Left lung (tissue), 10 donors: ENCODE measurements around the gene NFIA. TPM values are rescaled to one million over a fixed set of nuclear protein-coding genes. Genes with fewer than 3 reads are reported as not detected.

ENCODE experiments used
- ATAC-seq: fragments of 200-7000 bp; cut with Tn5 transposase; one replicate; pipeline ENCODE4 v1.9.1; 2020; ENCODE audit warnings: moderate library complexity
- DNase-seq, 4 donors: peaks; one replicate each; pipeline ENCODE4 v3.0.0-alpha.2; 2013 to 2020
- H3K27ac ChIP-seq, 2 donors: fragments of 200-600 bp; sonication (generic) in 1 of 2; one replicate each; pipeline versions ENCODE4 v1.5.0 to v1.8.0; 2020 to 2021
- H3K27me3 ChIP-seq, 2 donors: fragments of 200-600 bp; sonication (generic) in 1 of 2; one replicate each; pipeline versions ENCODE4 v1.5.0 to v1.8.0; 2020 to 2021
- H3K36me3 ChIP-seq, 2 donors: fragments of 200-600 bp; sonication (generic) in 1 of 2; one replicate each; pipeline versions ENCODE4 v1.5.0 to v1.8.0; 2020 to 2021
- H3K4me1 ChIP-seq, 2 donors: fragments of 200-600 bp; one replicate each; pipeline ENCODE4 v1.8.0; 2021
- H3K4me3 ChIP-seq, 2 donors: fragments of 200-600 bp; sonication (generic) in 1 of 2; one replicate each; pipeline versions ENCODE4 v1.5.0 to v1.8.0; 2020 to 2021; ENCODE audit warnings: mild to moderate bottlenecking in 1 of 2
- H3K9me3 ChIP-seq, 2 donors: fragments of 200-600 bp; sonication (generic) in 1 of 2; one replicate each; pipeline versions ENCODE4 v1.5.0 to v1.8.0; 2020 to 2021
- intact Hi-C, 2 donors: fragments of 100-400 bp; cut with DNase I; formaldehyde crosslinking; loops; one replicate each; pipeline versions ENCODE4 v1.11.2 to v1.14.2; 2022
- polyA plus RNA-seq, 6 donors: library from polyadenylated mRNA; unstranded; fragments of 120-200 nt; gene quantifications; one replicate each; pipeline ENCODE4 v1.2.1, GENCODE V29; 2013; ENCODE audit not compliant: insufficient read length in 6 of 6
- total RNA-seq, 2 donors: library from RNA; stranded (reverse); fragmentation: NEBNext Ultra II Directional; extraction: Animal tissue kit (Norgen Biotek cat#: 25700); gene quantifications; one replicate each; pipeline ENCODE4 v1.2.1, GENCODE V29; 2021
- TF ChIP-seq, protein P1 (sequence below), 2 donors: fragments of 200-600 bp; sonication (generic) in 1 of 2; IDR thresholded peaks; one replicate each; pipeline versions ENCODE4 v1.5.0 to v1.8.0; 2021; ENCODE audit warnings: antibody characterized with exemption in 2 of 2
- donor health status: DM: no; HTN: yes; CAD: no.
- donor health status: DM: no; HTN: no; CAD: no.

The NFIA gene
- total and polyA plus RNA-seq, 8 donors = 30.4 to 60.7 (median 37.6) TPM

DNA sequence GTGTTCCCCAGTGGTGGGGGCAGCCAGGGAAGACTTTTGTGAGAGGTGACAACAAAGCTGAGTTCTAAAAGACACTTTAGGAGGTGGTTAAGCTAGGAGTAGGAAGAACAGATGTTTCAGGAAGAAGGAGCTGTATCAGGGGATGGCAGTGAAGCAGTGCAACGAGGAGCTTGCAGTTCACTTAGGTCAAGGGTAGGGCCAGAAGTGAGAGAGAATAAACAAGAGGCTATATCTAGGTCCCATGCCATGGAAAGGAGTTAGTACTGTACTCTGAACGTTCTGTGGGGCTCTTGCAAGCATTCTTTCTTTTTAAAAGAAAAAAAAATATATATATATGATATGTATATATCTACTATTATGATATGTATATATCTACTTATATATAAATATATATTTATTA, 244.4 kb downstream of the NFIA start:
- no peaks in the 10 kb centered on the region for H3K4me1 ChIP-seq
- no peaks in the 10 kb centered on the region for H3K36me3 ChIP-seq
- DNase-seq = no peak
- no peak overlapping the region for H3K27ac ChIP-seq
- intact Hi-C loops = no loop called here
- H3K27me3 ChIP-seq = no peaks in the 10 kb centered on the region
- ATAC-seq = no peak
- no peaks in the 10 kb centered on the region for H3K9me3 ChIP-seq
- TF ChIP-seq, protein P1, sequence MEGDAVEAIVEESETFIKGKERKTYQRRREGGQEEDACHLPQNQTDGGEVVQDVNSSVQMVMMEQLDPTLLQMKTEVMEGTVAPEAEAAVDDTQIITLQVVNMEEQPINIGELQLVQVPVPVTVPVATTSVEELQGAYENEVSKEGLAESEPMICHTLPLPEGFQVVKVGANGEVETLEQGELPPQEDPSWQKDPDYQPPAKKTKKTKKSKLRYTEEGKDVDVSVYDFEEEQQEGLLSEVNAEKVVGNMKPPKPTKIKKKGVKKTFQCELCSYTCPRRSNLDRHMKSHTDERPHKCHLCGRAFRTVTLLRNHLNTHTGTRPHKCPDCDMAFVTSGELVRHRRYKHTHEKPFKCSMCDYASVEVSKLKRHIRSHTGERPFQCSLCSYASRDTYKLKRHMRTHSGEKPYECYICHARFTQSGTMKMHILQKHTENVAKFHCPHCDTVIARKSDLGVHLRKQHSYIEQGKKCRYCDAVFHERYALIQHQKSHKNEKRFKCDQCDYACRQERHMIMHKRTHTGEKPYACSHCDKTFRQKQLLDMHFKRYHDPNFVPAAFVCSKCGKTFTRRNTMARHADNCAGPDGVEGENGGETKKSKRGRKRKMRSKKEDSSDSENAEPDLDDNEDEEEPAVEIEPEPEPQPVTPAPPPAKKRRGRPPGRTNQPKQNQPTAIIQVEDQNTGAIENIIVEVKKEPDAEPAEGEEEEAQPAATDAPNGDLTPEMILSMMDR (IDR thresholded peaks at IDR 0.05) = no peak
- no peak overlapping the region for H3K4me3 ChIP-seq

DNA sequence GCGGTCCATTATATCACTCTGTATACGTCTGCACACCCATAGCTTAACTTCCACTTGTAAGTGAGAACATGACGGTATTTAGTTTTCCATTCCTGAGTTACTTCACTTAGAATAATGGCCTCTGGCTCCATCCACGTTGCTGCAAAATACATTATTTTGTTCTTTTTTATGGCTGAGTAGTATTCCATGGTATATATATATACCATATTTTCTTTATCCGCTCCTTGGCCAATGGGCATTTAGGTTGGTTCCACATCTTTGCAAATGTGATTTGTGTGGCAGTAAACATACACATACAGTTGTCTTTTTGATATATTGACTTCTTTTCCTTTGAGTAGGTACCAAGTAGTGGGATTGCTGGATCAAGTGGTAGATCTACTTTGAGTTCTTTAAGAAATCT, 245.1 kb downstream of the NFIA start:
- no peak overlapping the region for H3K27ac ChIP-seq
- H3K4me3 ChIP-seq = no peak overlapping the region
- TF ChIP-seq, protein P1 (IDR thresholded peaks at IDR 0.05) = no peak
- no peaks in the 10 kb centered on the region for H3K4me1 ChIP-seq
- no peaks in the 10 kb centered on the region for H3K27me3 ChIP-seq
- intact Hi-C loops = no loop called here
- no peaks in the 10 kb centered on the region for H3K36me3 ChIP-seq
- ATAC-seq (no peak), DNase-seq (no peak)
- no peaks in the 10 kb centered on the region for H3K9me3 ChIP-seq

DNA sequence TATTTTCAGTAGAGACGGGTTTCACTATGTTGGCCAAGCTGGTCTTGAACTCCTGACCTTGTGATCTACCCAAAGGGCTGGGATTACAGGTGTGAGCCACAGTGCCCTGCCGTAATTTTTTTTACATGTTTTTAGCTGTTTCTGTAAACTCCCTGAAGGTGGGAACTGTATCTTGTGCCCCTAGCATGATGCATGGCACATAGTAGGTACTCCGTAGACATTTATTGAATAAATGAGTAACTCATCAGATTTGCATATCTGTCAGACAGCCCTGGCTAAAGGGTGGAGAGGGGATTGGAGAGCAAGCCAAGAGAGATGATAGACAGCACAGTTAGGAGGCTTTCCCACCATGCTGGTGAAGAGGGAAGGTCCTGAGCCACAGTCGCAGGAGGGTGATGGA, 247.2 kb downstream of the NFIA start:
- Histone ChIP-seq H3K9me3 (no peaks in the 10 kb centered on the region), H3K4me1 (no peaks in the 10 kb centered on the region), H3K4me3 (no peak overlapping the region), H3K27me3 (no peaks in the 10 kb centered on the region), H3K36me3 (no peaks in the 10 kb centered on the region), H3K27ac (no peak overlapping the region)
- TF ChIP-seq, protein P1 (IDR thresholded peaks at IDR 0.05) = no peak
- intact Hi-C loops = no loop called here
- no peak for ATAC-seq
- no peak for DNase-seq

DNA sequence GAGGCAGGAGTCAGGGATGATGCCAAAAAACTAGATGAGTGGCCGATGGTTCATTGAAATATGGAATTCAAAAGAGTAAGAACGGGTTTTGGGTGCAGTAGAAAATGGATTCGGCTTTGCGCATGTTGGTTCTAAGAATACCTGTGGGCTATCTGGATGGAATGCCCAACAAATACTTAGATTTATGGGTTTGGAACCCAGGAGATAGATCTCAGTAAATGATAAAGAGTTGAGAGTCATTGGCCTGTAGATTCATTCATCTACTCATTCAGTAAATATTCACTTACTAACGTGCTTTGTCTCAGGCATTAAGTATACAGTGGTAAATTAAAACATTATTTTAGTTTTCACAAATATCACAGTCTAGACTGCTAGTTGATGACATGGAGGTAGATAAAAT, 247.7 kb downstream of the NFIA start:
- Histone ChIP-seq H3K4me1 (no peaks in the 10 kb centered on the region), H3K27me3 (no peaks in the 10 kb centered on the region), H3K4me3 (no peak overlapping the region), H3K27ac (no peak overlapping the region), H3K36me3 (no peaks in the 10 kb centered on the region), H3K9me3 (no peaks in the 10 kb centered on the region)
- ATAC-seq = no peak
- TF ChIP-seq, protein P1 (IDR thresholded peaks at IDR 0.05) = no peak
- intact Hi-C loops = loop anchor here in 1 of 2 donors (10.0 kb wide), 1 partner anchor 275 kb away; no protein-coding TSS in a partner anchor
- DNase-seq = no peak

DNA sequence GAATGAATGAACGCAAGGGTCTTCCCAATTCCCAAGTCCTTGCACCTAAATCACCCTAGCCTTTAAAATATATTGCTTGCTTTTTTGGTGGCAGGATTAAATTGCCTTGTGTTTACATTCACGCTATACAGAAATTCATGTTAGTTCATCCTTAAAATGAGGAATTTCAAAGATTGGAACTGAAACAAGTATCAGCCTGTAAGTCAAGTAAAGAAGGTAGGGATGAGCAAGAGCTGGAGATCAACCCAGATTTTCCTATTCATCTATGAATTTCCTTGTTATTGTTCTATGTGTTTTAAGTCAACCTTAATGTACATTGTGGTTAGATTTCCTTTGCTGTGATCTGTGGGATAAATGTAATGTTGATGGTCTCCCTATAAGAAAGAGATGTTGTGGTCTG, 248.2 kb downstream of the NFIA start:
- Histone ChIP-seq H3K4me3 (no peak overlapping the region), H3K27ac (no peak overlapping the region), H3K4me1 (no peaks in the 10 kb centered on the region), H3K9me3 (no peaks in the 10 kb centered on the region), H3K27me3 (no peaks in the 10 kb centered on the region), H3K36me3 (no peaks in the 10 kb centered on the region)
- TF ChIP-seq, protein P1 (IDR thresholded peaks at IDR 0.05) = no peak
- no peak for DNase-seq
- no peak for ATAC-seq
- intact Hi-C loops = loop anchor here in 1 of 2 donors (10.0 kb wide), 1 partner anchor 276 kb away; no protein-coding TSS in a partner anchor
